ENCODE measurements around the gene OSMR. TPM values are rescaled to one million over a fixed set of nuclear protein-coding genes. Genes with fewer than 3 reads are reported as not detected.

Gene OSMR
- total and polyA plus RNA-seq, 2 experiments from 2014 or later: 1.5 to 2.6 TPM

DNA sequence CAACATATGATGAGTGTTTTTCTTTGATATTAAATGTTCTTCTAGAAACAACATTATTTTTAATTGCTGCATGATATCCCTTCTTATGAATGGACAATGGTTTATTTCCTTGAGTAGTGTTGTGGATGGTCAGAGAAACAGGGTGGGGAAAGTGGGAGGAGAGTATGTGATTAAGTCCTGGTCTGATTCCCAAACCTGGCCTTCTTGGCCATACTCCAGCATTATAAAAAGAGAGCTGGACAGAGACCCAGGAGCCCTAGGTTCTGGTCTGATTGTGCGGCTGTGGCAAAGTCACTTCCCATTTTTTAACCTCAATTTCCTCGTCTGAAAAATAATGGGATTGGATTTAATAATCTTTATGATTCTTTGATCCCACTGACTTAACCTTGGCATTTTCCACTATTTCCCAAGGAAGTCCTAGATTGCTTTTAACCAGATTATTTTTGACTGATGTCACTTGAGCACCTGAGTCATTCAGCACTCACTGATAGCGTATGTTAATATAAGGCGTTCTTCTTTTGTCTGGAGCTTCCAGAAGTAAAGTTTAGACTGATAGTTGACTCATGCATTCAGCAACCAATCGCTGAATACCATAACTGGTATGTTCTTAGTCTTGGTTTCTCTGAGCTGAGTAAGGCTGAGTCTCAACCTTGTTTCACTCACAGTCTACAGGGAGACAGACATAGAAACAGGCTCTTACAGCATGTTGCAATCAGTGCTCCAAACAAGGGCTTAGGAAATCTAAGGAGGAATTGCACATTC, 26.2 kb downstream of the OSMR start (continued):
- TF ChIP-seq CTCF (conservative IDR thresholded peaks at IDR 0.05; ENCODE audit: low read depth in 2 of 2): no peak
- TF ChIP-seq CREB1 (CRISPR knock-in tag; IDR thresholded peaks at IDR 0.05; ENCODE audit: low read depth): no peak
- TF ChIP-seq POLR2AphosphoS5 (IDR thresholded peaks at IDR 0.05; ENCODE audit: low read depth): no peak
- no peak for TF ChIP-seq EZH2 (IDR thresholded peaks at IDR 0.05; ENCODE audit: low read depth, unreplicated experiment)
- TF ChIP-seq NANOG (IDR thresholded peaks at IDR 0.05; ENCODE audit: borderline replicate concordance): no peak
- TF ChIP-seq, protein P1, sequence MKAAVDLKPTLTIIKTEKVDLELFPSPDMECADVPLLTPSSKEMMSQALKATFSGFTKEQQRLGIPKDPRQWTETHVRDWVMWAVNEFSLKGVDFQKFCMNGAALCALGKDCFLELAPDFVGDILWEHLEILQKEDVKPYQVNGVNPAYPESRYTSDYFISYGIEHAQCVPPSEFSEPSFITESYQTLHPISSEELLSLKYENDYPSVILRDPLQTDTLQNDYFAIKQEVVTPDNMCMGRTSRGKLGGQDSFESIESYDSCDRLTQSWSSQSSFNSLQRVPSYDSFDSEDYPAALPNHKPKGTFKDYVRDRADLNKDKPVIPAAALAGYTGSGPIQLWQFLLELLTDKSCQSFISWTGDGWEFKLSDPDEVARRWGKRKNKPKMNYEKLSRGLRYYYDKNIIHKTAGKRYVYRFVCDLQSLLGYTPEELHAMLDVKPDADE (IDR thresholded peaks at IDR 0.05): no peak
- TF ChIP-seq ZNF114 (CRISPR knock-in tag; IDR thresholded peaks at IDR 0.05): no peak
- TF ChIP-seq, protein P2, sequence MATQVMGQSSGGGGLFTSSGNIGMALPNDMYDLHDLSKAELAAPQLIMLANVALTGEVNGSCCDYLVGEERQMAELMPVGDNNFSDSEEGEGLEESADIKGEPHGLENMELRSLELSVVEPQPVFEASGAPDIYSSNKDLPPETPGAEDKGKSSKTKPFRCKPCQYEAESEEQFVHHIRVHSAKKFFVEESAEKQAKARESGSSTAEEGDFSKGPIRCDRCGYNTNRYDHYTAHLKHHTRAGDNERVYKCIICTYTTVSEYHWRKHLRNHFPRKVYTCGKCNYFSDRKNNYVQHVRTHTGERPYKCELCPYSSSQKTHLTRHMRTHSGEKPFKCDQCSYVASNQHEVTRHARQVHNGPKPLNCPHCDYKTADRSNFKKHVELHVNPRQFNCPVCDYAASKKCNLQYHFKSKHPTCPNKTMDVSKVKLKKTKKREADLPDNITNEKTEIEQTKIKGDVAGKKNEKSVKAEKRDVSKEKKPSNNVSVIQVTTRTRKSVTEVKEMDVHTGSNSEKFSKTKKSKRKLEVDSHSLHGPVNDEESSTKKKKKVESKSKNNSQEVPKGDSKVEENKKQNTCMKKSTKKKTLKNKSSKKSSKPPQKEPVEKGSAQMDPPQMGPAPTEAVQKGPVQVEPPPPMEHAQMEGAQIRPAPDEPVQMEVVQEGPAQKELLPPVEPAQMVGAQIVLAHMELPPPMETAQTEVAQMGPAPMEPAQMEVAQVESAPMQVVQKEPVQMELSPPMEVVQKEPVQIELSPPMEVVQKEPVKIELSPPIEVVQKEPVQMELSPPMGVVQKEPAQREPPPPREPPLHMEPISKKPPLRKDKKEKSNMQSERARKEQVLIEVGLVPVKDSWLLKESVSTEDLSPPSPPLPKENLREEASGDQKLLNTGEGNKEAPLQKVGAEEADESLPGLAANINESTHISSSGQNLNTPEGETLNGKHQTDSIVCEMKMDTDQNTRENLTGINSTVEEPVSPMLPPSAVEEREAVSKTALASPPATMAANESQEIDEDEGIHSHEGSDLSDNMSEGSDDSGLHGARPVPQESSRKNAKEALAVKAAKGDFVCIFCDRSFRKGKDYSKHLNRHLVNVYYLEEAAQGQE (IDR thresholded peaks at IDR 0.05; ENCODE audit: unreplicated experiment): no peak

- Histone ChIP-seq H3F3A (replicated peaks; ENCODE audit: low read depth) (no peaks in the 10 kb centered on the region), H3K9me2 (ENCODE audit: insufficient read depth) (no peaks in the 10 kb centered on the region), H3K27ac (ENCODE audit: low read depth) (no peak overlapping the region), H3K4me1 (ENCODE audit: insufficient read depth) (peaks cover 12% of the 10 kb centered on the region), H3K36me3 (ENCODE audit: insufficient read depth) (no peaks in the 10 kb centered on the region), H2AFZ (no peak overlapping the region), H4K20me1 (replicated peaks; ENCODE audit: insufficient read depth) (no peaks in the 10 kb centered on the region), H3K4me3 (no peak overlapping the region), H3K27me3 (ENCODE audit: insufficient read depth) (no peaks in the 10 kb centered on the region), H3K79me2 (replicated peaks; ENCODE audit: insufficient read depth) (no peaks in the 10 kb centered on the region), H3K4me2 (no peak overlapping the region)
- peaks cover 14% of the 10 kb centered on the region for H3K4me1 Mint-ChIP-seq
- DNase-seq (ENCODE audit: low spot score) (no peak), ATAC-seq (no peak)
- no peaks in the 10 kb centered on the region for H3K36me3 Mint-ChIP-seq (ENCODE audit: low read depth)
- no peak overlapping the region for H3K4me3 Mint-ChIP-seq
- no peak overlapping the region for H3K27ac Mint-ChIP-seq
- H3K9me3 Mint-ChIP-seq: no peaks in the 10 kb centered on the region
- H3K27me3 Mint-ChIP-seq (ENCODE audit: insufficient read depth, low read depth, poor library complexity): no peaks in the 10 kb centered on the region
- no peak for TF ChIP-seq CREB1 (CRISPR knock-in tag; IDR thresholded peaks at IDR 0.05; ENCODE audit: low read depth)
- no peak for TF ChIP-seq EZH2phosphoT487 (IDR thresholded peaks at IDR 0.05; ENCODE audit: unreplicated experiment)
- no peak for TF ChIP-seq JUNB (IDR thresholded peaks at IDR 0.05; ENCODE audit: unreplicated experiment)
- TF ChIP-seq, protein P1 (IDR thresholded peaks at IDR 0.05): no peak
Observed at GRCh38 chr5:38872826-38873225, 27.0 kb downstream of the OSMR start.

Measured in GM23338 (cell line).